NCI-H2171 (cell line): ENCODE data around the gene LGR6.
"Not testable (repeated sequence)": the region's sequence is repeated elsewhere in the genome, so short reads cannot be mapped to it uniquely, and the experiment has no call there.

Experiments
- DNase-seq: peaks from one replicate; lab custom pipeline; 2025; lab: John Stamatoyannopoulos, UW

Gene LGR6

GRCh38 chr1:202160377-202160940, 33.1 kb upstream of the LGR6 start, which contains the start of gene PTPN7:
Gene PTPN7, minus strand, starts transcription at chr1:202160602. Its CDS starts 1,200 bp downstream, at chr1:202159402.
- no peak for DNase-seq

- no peak for DNase-seq
These were observed 32.2 kb upstream of the LGR6 start for GRCh38 chr1:202161151-202162046.

- no peak for DNase-seq
These were observed 31.6 kb upstream of the LGR6 start for GRCh38 chr1:202162047-202162417.

- no peak for DNase-seq
These were observed 30.9 kb upstream of the LGR6 start for GRCh38 chr1:202162418-202163280.

GRCh38 chr1:202163281-202164270, 30.0 kb upstream of the LGR6 start:
- DNase-seq, result no peak

- DNase-seq, result no peak
These were observed 29.1 kb upstream of the LGR6 start for GRCh38 chr1:202164271-202165037.

GRCh38 chr1:202165267-202165941, 28.2 kb upstream of the LGR6 start:
- no peak for DNase-seq

- DNase-seq, result no peak
These were observed 27.4 kb upstream of the LGR6 start for GRCh38 chr1:202165942-202166843.

- DNase-seq, result not testable (repeated sequence)
These were observed 26.5 kb upstream of the LGR6 start for GRCh38 chr1:202167054-202167453.

- peak; percentile 85 for DNase-seq
These were observed 25.7 kb upstream of the LGR6 start for GRCh38 chr1:202167708-202168415.

GRCh38 chr1:202168861-202169260, 24.7 kb upstream of the LGR6 start:
- no peak for DNase-seq

- DNase-seq, result no peak
These were observed 22.9 kb upstream of the LGR6 start for GRCh38 chr1:202170726-202171125.

- no peak for DNase-seq
These were observed 22.1 kb upstream of the LGR6 start for GRCh38 chr1:202171292-202172014.

GRCh38 chr1:202172015-202172355, 21.6 kb upstream of the LGR6 start:
- DNase-seq, result no peak

GRCh38 chr1:202173993-202174392, 19.6 kb upstream of the LGR6 start:
- DNase-seq, result no peak

GRCh38 chr1:202176949-202177927, 16.4 kb upstream of the LGR6 start:
- DNase-seq, result no peak
